Osteocyte (in vitro differentiated cells): ENCODE data around the gene C16orf96. TPM values are rescaled to one million over a fixed set of nuclear protein-coding genes. Genes with fewer than 3 reads are reported as not detected.

ENCODE experiments used
- DNase-seq: peaks from one replicate; pipeline ENCODE4 v3.0.0; 2021; ENCODE audit warnings: mixed read lengths; ENCODE audit not compliant: unreplicated experiment; ENCODE audit errors: extremely low spot score
- H3K27ac Mint-ChIP-seq: one replicate; pipeline ENCODE4 v1.8.0; 2021; ENCODE audit warnings: mild to moderate bottlenecking, mixed read lengths; ENCODE audit not compliant: unreplicated experiment
- H3K27me3 Mint-ChIP-seq: one replicate; pipeline ENCODE4 v1.8.0; 2021; ENCODE audit warnings: mixed read lengths; ENCODE audit not compliant: unreplicated experiment
- H3K36me3 Mint-ChIP-seq: one replicate; pipeline ENCODE4 v1.8.0; 2021; ENCODE audit warnings: mixed read lengths; ENCODE audit not compliant: unreplicated experiment
- H3K4me1 Mint-ChIP-seq: one replicate; pipeline ENCODE4 v1.8.0; 2021; ENCODE audit warnings: mixed read lengths; ENCODE audit not compliant: unreplicated experiment
- H3K4me3 Mint-ChIP-seq: one replicate; pipeline ENCODE4 v1.8.0; 2021; ENCODE audit warnings: mild to moderate bottlenecking, moderate library complexity, mixed read lengths; ENCODE audit not compliant: unreplicated experiment
- H3K9me3 Mint-ChIP-seq: one replicate; pipeline ENCODE4 v1.8.0; 2021; ENCODE audit warnings: mixed read lengths; ENCODE audit not compliant: unreplicated experiment
- long read RNA-seq: library from polyadenylated mRNA; unstranded; transcript quantifications from one replicate; pipeline ENCODE4 v2.0.0, GENCODE V29; 2021
- total RNA-seq: library from RNA; stranded (reverse); gene quantifications from 2 replicates; pipeline ENCODE4 v1.2.1, GENCODE V29; 2021
- TF ChIP-seq, protein P1 (sequence below): fragments of 200-600 bp; sonication (generic); IDR thresholded peaks from 2 replicates; pipeline ENCODE4 v1.5.0; 2021; ENCODE audit warnings: antibody characterized with exemption, mild to moderate bottlenecking, moderate library complexity

C16orf96 gene
- 0.08 and 0.26 TPM in 2 replicates for total RNA-seq
- long read RNA-seq = 0 reads

GRCh38 chr16:4556112-4556511 is at the start of gene C16orf96:
Gene C16orf96, plus strand, starts transcription at chr16:4556340. Its CDS starts 150 bp downstream, at chr16:4556490.
- no peaks in the 10 kb centered on the region for H3K4me1 Mint-ChIP-seq
- no peak within 1 kb of the TSS for H3K4me3 Mint-ChIP-seq
- H3K9me3 Mint-ChIP-seq = no peaks in the 10 kb centered on the region
- TF ChIP-seq, protein P1, sequence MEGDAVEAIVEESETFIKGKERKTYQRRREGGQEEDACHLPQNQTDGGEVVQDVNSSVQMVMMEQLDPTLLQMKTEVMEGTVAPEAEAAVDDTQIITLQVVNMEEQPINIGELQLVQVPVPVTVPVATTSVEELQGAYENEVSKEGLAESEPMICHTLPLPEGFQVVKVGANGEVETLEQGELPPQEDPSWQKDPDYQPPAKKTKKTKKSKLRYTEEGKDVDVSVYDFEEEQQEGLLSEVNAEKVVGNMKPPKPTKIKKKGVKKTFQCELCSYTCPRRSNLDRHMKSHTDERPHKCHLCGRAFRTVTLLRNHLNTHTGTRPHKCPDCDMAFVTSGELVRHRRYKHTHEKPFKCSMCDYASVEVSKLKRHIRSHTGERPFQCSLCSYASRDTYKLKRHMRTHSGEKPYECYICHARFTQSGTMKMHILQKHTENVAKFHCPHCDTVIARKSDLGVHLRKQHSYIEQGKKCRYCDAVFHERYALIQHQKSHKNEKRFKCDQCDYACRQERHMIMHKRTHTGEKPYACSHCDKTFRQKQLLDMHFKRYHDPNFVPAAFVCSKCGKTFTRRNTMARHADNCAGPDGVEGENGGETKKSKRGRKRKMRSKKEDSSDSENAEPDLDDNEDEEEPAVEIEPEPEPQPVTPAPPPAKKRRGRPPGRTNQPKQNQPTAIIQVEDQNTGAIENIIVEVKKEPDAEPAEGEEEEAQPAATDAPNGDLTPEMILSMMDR = no peak
- no peak for DNase-seq
- H3K27ac Mint-ChIP-seq = no peak within 1 kb of the TSS
- peaks cover 21% of the 10 kb centered on the region for H3K27me3 Mint-ChIP-seq
- no peaks in the 10 kb centered on the region for H3K36me3 Mint-ChIP-seq

DNA sequence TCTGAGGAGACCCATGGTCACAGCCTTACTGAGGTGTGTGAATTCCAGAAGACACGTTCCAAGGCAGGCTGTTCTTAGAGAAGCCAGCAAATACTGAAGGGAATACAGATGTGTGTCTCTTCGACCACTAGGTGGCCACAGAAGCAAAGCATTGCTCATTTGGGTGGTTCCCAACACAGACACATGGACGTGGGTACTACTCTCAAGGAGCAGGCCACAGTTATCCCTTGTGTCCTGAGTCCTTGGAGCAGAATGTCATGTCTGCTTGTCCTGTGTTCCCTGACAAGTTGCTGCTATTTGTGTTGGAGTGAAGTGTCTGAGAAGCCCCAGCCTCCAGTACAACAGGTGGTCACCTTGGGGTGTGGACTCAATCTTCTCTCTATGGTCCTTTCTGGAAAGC is 49.7 kb upstream of the C16orf96 start:
- no peaks in the 10 kb centered on the region for H3K9me3 Mint-ChIP-seq
- DNase-seq = no peak

DNA sequence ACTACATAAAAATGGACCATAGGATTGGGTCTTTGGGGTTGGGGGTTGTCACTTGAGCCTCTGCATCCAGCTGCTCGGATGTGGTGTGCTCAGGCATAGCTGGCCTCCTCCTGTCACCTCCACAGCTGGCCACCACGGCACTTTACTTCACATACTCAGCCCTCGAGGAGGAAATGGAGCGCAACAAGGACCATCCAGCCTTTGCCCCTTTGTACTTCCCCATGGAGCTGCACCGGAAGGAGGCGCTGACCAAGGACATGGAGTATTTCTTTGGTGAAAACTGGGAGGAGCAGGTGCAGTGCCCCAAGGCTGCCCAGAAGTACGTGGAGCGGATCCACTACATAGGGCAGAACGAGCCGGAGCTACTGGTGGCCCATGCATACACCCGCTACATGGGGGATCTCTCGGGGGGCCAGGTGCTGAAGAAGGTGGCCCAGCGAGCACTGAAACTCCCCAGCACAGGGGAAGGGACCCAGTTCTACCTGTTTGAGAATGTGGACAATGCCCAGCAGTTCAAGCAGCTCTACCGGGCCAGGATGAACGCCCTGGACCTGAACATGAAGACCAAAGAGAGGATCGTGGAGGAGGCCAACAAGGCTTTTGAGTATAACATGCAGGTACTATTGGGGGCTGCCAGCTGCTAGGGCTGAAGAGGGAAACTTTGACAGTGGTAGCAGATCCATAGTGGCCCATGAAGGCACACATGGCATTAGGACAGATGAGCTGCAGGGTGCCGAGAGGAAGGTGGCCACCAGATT is 48.4 kb upstream of the C16orf96 start:
- no peak for DNase-seq
- H3K27ac Mint-ChIP-seq = no peak overlapping the region
- TF ChIP-seq, protein P1 = no peak
- peaks cover 3% of the 10 kb centered on the region for H3K4me1 Mint-ChIP-seq
- H3K27me3 Mint-ChIP-seq = no peaks in the 10 kb centered on the region
- H3K9me3 Mint-ChIP-seq = no peaks in the 10 kb centered on the region
- H3K4me3 Mint-ChIP-seq = no peak overlapping the region
- H3K36me3 Mint-ChIP-seq = peaks cover 11% of the 10 kb centered on the region

More for the DNA sequence above, 49.7 kb upstream of the C16orf96 start:
- no peaks in the 10 kb centered on the region for H3K27me3 Mint-ChIP-seq
- TF ChIP-seq, protein P1 = peak; percentile 87
- no peak overlapping the region for H3K27ac Mint-ChIP-seq
- H3K4me1 Mint-ChIP-seq = peaks cover 7% of the 10 kb centered on the region
- H3K36me3 Mint-ChIP-seq = peaks cover 6% of the 10 kb centered on the region
- H3K4me3 Mint-ChIP-seq = no peak overlapping the region

DNA sequence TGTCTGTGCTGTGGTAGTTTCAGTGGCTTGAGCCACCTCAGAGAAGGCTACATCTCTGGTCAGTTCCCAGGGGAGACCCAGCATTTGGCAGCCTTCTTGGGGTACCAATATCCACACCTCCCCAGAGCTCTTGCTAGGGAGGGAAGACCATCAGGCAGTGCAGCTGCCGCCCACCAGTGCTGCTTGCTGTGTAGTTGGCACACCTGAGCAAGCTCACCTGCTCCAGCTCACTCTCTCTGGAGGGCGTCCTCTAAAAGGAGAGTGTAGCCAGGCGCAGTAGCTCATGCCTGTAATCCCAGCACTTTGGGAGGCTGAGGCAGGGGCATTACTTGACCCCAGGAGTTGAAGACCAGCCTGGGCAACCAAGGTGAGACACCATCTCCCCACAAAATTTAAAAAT is 47.3 kb upstream of the C16orf96 start:
- no peak for DNase-seq
- TF ChIP-seq, protein P1 = no peak
- Mint-ChIP-seq H3K27ac (no peak overlapping the region), H3K9me3 (no peaks in the 10 kb centered on the region), H3K36me3 (peaks cover 11% of the 10 kb centered on the region), H3K27me3 (no peaks in the 10 kb centered on the region), H3K4me3 (no peak overlapping the region), H3K4me1 (peaks cover 3% of the 10 kb centered on the region)

- no peak overlapping the region for H3K4me3 Mint-ChIP-seq
- H3K4me1 Mint-ChIP-seq = peaks cover 3% of the 10 kb centered on the region
- no peak for DNase-seq
- no peaks in the 10 kb centered on the region for H3K9me3 Mint-ChIP-seq
- peaks cover 11% of the 10 kb centered on the region for H3K36me3 Mint-ChIP-seq
- no peaks in the 10 kb centered on the region for H3K27me3 Mint-ChIP-seq
- no peak overlapping the region for H3K27ac Mint-ChIP-seq
- TF ChIP-seq, protein P1 = no peak
These were observed 46.7 kb upstream of the C16orf96 start for GRCh38 chr16:4509420-4509819.
